Neural crest cell (in vitro differentiated cells): ENCODE measurements around the gene COL19A1. TPM values are rescaled to one million over a fixed set of nuclear protein-coding genes. Genes with fewer than 3 reads are reported as not detected.
A peak's percentile ranks its signal among the peaks of the same experiment; 100 is the strongest.

Source experiments
- DNase-seq: peaks from one replicate; pipeline ENCODE4 v3.0.0; 2021; ENCODE audit warnings: low read depth, mixed read lengths, low spot score
- H3K27ac Mint-ChIP-seq: one replicate; pipeline ENCODE4 v1.8.0; 2021; ENCODE audit warnings: mild to moderate bottlenecking, mixed read lengths; ENCODE audit not compliant: unreplicated experiment
- H3K27me3 Mint-ChIP-seq: 2 replicates; pipeline ENCODE4 v1.8.0; 2021; ENCODE audit warnings: low read depth, mild to moderate bottlenecking, mixed read lengths
- H3K36me3 Mint-ChIP-seq: 2 replicates; pipeline ENCODE4 v1.8.0; 2021; ENCODE audit warnings: low read depth, mild to moderate bottlenecking, mixed read lengths
- H3K4me1 Mint-ChIP-seq: 2 replicates; pipeline ENCODE4 v1.8.0; 2021; ENCODE audit warnings: mixed read lengths
- H3K4me3 Mint-ChIP-seq: one replicate; pipeline ENCODE4 v1.8.0; 2021; ENCODE audit warnings: mild to moderate bottlenecking, mixed read lengths
- H3K9me3 Mint-ChIP-seq: 2 replicates; pipeline ENCODE4 v1.8.0; 2021; ENCODE audit warnings: mixed read lengths
- CTCF ChIP-seq: fragments of 200-600 bp; sonication (generic); conservative IDR thresholded peaks from 2 replicates; pipeline ENCODE4 v1.5.0; 2021; ENCODE audit warnings: antibody characterized with exemption, mild to moderate bottlenecking
- total RNA-seq: library from RNA; stranded (reverse); gene quantifications from 2 replicates; pipeline ENCODE4 v1.2.1, GENCODE V29; 2021

The COL19A1 gene
- total RNA-seq, 1 donor from 2014 or later = 0.09 TPM

- Mint-ChIP-seq H3K4me3 (no peak overlapping the region), H3K4me1 (no peaks in the 10 kb centered on the region), H3K36me3 (no peaks in the 10 kb centered on the region), H3K27me3 (no peaks in the 10 kb centered on the region), H3K27ac (no peak overlapping the region), H3K9me3 (no peaks in the 10 kb centered on the region)
- DNase-seq = no peak
- TF ChIP-seq CTCF = no peak
Observed at GRCh38 chr6:70198785-70199184, 332.4 kb downstream of the COL19A1 start.

GRCh38 chr6:70208235-70208790 lies 342.0 kb downstream of the COL19A1 start:
- Mint-ChIP-seq H3K27me3 (no peaks in the 10 kb centered on the region), H3K27ac (no peak overlapping the region), H3K9me3 (no peaks in the 10 kb centered on the region), H3K36me3 (no peaks in the 10 kb centered on the region), H3K4me1 (peaks cover 4% of the 10 kb centered on the region), H3K4me3 (no peak overlapping the region)
- TF ChIP-seq CTCF = no peak
- no peak for DNase-seq

GRCh38 chr6:70210462-70210861 lies 344.1 kb downstream of the COL19A1 start:
- no peaks in the 10 kb centered on the region for H3K27me3 Mint-ChIP-seq
- H3K4me3 Mint-ChIP-seq = no peak overlapping the region

GRCh38 chr6:70215460-70216108 lies 349.2 kb downstream of the COL19A1 start:
- TF ChIP-seq CTCF = no peak
- H3K27me3 Mint-ChIP-seq = no peaks in the 10 kb centered on the region
- H3K9me3 Mint-ChIP-seq = no peaks in the 10 kb centered on the region
- no peaks in the 10 kb centered on the region for H3K36me3 Mint-ChIP-seq
- H3K4me3 Mint-ChIP-seq = no peak overlapping the region
- no peak for DNase-seq
- H3K27ac Mint-ChIP-seq = no peak overlapping the region
- H3K4me1 Mint-ChIP-seq = no peaks in the 10 kb centered on the region

More at GRCh38 chr6:70210462-70210861, 344.1 kb downstream of the COL19A1 start:
- Mint-ChIP-seq H3K36me3 (no peaks in the 10 kb centered on the region), H3K4me1 (peaks cover 4% of the 10 kb centered on the region), H3K27ac (no peak overlapping the region), H3K9me3 (no peaks in the 10 kb centered on the region)
- no peak for DNase-seq
- peak; percentile 60 for TF ChIP-seq CTCF

GRCh38 chr6:70216767-70217166 lies 350.4 kb downstream of the COL19A1 start:
- Mint-ChIP-seq H3K4me3 (no peak overlapping the region), H3K9me3 (no peaks in the 10 kb centered on the region), H3K4me1 (peaks cover 2% of the 10 kb centered on the region), H3K27ac (peak overlapping the region; percentile 29), H3K36me3 (no peaks in the 10 kb centered on the region), H3K27me3 (no peaks in the 10 kb centered on the region)
- no peak for TF ChIP-seq CTCF
- DNase-seq = no peak
